ENCODE measurements around the gene ARNT2. TPM values are rescaled to one million over a fixed set of nuclear protein-coding genes. Genes with fewer than 3 reads are reported as not detected.

ARNT2 gene
- total and polyA plus RNA-seq, 4 donors, result 2.0 to 12.2 (median 5.5) TPM

DNA sequence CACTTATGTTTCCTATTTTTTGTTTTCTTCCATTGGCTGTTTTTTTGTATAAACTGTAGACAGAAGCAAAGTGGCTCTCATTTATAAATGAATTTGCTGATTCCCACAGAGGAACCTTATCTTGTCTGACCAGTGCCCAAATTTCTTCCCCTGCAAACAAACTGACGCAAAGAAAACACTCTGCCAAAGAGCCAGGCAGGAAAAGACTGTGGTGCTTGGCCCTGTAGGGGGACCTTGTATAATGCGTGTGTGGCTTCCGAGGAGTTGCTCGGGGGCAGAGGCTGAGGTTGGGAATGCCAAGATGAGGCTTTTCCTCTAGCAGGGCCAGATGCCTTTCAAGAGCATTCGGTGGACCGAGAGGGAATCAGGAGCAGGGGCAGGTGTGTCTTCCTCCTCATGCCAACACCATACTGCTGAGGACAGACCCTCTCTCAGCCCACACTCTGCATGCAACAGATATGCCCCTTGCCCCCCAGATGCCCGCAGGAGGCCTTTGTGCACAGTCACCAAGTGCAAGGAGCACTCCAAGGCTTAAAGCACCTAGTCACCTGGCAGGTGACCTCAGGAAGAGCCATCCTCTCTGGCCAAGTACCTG is 186.7 kb downstream of the ARNT2 start:
- Histone ChIP-seq H3K9ac (ENCODE audit: insufficient read depth in 1 of 2, low read length in 2 of 2) (no peak overlapping the region), H3K27me3 (ENCODE audit: control insufficient read depth in 3 of 3, insufficient read depth in 3 of 3, low read length in 2 of 3) (no peaks in the 10 kb centered on the region), H3K4me1 (ENCODE audit: control insufficient read depth in 5 of 5, insufficient read depth in 5 of 5, low read length in 5 of 5) (peaks cover 0 to 3% (median 0%) of the 10 kb centered on the region in 5 donors), H3K9me3 (ENCODE audit: control insufficient read depth in 4 of 4, insufficient read depth in 3 of 4, low read length in 3 of 4) (peaks cover 0 to 2% (median 0%) of the 10 kb centered on the region in 4 donors), H3K27ac (ENCODE audit: low read depth in 1 of 2, low read length in 1 of 2) (no peak overlapping the region), H3K36me3 (ENCODE audit: control insufficient read depth in 4 of 4, insufficient read depth in 4 of 4, low read length in 4 of 4) (peaks cover 0 to 27% (median 13%) of the 10 kb centered on the region in 4 donors), H3K4me3 (no peak overlapping the region)
- WGBS, 2 donors, result 56 to 74% methylated on average over 7 of the region's 7 CpGs
- DNase-seq (no peak), ATAC-seq (ENCODE audit: insufficient read depth, low FRiP score) (no peak)
- TF ChIP-seq, protein P1, sequence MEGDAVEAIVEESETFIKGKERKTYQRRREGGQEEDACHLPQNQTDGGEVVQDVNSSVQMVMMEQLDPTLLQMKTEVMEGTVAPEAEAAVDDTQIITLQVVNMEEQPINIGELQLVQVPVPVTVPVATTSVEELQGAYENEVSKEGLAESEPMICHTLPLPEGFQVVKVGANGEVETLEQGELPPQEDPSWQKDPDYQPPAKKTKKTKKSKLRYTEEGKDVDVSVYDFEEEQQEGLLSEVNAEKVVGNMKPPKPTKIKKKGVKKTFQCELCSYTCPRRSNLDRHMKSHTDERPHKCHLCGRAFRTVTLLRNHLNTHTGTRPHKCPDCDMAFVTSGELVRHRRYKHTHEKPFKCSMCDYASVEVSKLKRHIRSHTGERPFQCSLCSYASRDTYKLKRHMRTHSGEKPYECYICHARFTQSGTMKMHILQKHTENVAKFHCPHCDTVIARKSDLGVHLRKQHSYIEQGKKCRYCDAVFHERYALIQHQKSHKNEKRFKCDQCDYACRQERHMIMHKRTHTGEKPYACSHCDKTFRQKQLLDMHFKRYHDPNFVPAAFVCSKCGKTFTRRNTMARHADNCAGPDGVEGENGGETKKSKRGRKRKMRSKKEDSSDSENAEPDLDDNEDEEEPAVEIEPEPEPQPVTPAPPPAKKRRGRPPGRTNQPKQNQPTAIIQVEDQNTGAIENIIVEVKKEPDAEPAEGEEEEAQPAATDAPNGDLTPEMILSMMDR (IDR thresholded peaks at IDR 0.05; ENCODE audit: control extremely low read depth, extremely low read depth), result no peak

DNA sequence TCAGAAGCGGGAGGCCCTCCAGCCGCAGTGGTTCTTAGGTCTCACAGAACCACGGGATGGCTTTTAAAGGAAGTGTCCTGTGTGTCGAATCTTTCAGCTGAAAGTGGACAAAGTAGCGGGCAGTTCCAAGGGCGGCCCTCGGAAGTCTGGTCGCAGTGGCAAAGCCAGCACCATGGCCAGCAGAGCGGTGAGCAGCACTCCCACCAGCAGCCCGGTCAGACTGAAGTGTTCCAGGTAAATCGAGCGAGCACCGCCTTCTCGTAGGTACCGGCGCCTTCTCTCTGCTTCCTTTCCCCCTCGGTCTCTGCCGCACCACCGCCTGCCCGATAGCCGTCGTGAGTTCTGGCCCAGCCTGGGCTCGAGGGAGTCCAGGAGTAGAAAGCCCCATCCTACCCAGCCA is 187.3 kb downstream of the ARNT2 start:
- TF ChIP-seq, protein P1 (IDR thresholded peaks at IDR 0.05; ENCODE audit: control extremely low read depth, extremely low read depth), result no peak
- Histone ChIP-seq H3K9ac (ENCODE audit: insufficient read depth in 1 of 2, low read length in 2 of 2) (no peak overlapping the region), H3K27ac (ENCODE audit: low read depth in 1 of 2, low read length in 1 of 2) (no peak overlapping the region), H3K4me3 (no peak overlapping the region), H3K36me3 (ENCODE audit: control insufficient read depth in 4 of 4, insufficient read depth in 4 of 4, low read length in 4 of 4) (peaks cover 0 to 27% (median 11%) of the 10 kb centered on the region in 4 donors), H3K9me3 (ENCODE audit: control insufficient read depth in 4 of 4, insufficient read depth in 3 of 4, low read length in 3 of 4) (peaks cover 0 to 2% (median 0%) of the 10 kb centered on the region in 4 donors), H3K27me3 (ENCODE audit: control insufficient read depth in 3 of 3, insufficient read depth in 3 of 3, low read length in 2 of 3) (no peaks in the 10 kb centered on the region), H3K4me1 (ENCODE audit: control insufficient read depth in 5 of 5, insufficient read depth in 5 of 5, low read length in 5 of 5) (peaks cover 0 to 3% (median 0%) of the 10 kb centered on the region in 5 donors)
- 95 to 96% methylated on average over 22 to 23 of the region's 23 CpGs for WGBS, 2 donors
- DNase-seq (no peak), ATAC-seq (ENCODE audit: insufficient read depth, low FRiP score) (no peak)

DNA sequence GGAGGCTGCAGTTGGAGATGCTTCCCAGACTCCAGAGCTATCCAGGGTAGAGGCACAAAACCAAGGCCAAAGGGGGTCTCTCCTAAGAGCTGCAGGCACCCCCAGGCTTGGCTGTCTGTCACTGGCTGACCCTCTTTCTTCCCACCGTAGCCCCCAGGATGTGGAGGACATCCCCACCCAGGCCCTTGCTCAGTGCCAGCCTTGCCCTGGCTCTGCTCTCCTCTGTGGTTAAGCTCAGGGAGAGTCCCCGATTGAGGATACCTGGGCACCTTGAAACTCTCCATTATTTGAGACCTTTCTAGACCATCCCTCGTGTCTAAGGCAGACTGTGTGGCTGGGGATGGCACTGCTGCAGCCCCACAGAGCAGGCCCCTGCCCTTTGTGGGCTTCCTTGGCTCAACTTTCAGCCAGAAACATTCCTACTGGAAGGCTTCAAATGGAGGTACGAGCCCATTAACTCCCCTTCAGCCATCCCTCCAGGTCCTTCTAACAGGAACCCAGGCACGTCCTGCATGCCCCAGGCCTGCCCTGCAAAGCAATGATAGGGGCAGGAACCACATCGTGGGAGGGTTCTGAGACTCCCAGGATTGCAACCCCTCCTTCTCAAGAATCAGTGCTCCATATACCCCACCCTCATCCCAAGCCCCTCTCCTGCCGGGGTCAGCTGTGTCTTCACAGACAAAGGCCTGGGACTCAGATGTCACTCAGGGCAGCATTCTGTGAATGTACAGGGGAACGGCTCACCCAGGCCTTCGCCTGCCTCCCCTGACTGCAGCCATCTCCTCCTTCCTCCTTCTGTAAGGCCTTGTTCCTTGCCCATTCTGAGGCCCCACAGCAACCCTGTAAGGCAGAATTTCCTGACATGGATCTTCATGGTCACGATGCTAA is 188.0 kb downstream of the ARNT2 start:
- ATAC-seq (ENCODE audit: insufficient read depth, low FRiP score), result no peak
- DNase-seq, result no peak
- 90% methylated on average over 10 of the region's 10 CpGs for WGBS, 2 donors
- no peaks in the 10 kb centered on the region for H3K27me3 ChIP-seq (ENCODE audit: control insufficient read depth in 3 of 3, insufficient read depth in 3 of 3, low read length in 2 of 3)
- no peak overlapping the region for H3K4me3 ChIP-seq
- peaks cover 0 to 5% (median 0%) of the 10 kb centered on the region in 5 donors for H3K4me1 ChIP-seq (ENCODE audit: control insufficient read depth in 5 of 5, insufficient read depth in 5 of 5, low read length in 5 of 5)
- H3K9ac ChIP-seq (ENCODE audit: insufficient read depth in 1 of 2, low read length in 2 of 2), result no peak overlapping the region
- H3K9me3 ChIP-seq (ENCODE audit: control insufficient read depth in 4 of 4, insufficient read depth in 3 of 4, low read length in 3 of 4), result peaks cover 0 to 2% (median 0%) of the 10 kb centered on the region in 4 donors
- TF ChIP-seq, protein P1 (IDR thresholded peaks at IDR 0.05; ENCODE audit: control extremely low read depth, extremely low read depth), result no peak
- peaks cover 0 to 27% (median 12%) of the 10 kb centered on the region in 4 donors for H3K36me3 ChIP-seq (ENCODE audit: control insufficient read depth in 4 of 4, insufficient read depth in 4 of 4, low read length in 4 of 4)
- no peak overlapping the region for H3K27ac ChIP-seq (ENCODE audit: low read depth in 1 of 2, low read length in 1 of 2)
